GM21529 (cell line): ENCODE measurements around the gene IRAK2.
"Not testable (repeated sequence)": the region's sequence is repeated elsewhere in the genome, so short reads cannot be mapped to it uniquely, and the experiment has no call there.

Experiments
- ATAC-seq: cut with Tn5 transposase; IDR thresholded peaks from one replicate; pipeline ENCODE4 v1.9.1; 2021; ENCODE audit not compliant: unreplicated experiment

IRAK2 gene

GRCh38 chr3:10158555-10158954 is 6.2 kb upstream of the IRAK2 start:
- not testable (repeated sequence) for ATAC-seq

- no peak for ATAC-seq
Measured at GRCh38 chr3:10160346-10160745, 4.4 kb upstream of the IRAK2 start.

GRCh38 chr3:10160925-10161324 is 3.8 kb upstream of the IRAK2 start:
- ATAC-seq: no peak

- ATAC-seq: no peak
Measured at GRCh38 chr3:10162185-10162584, 2.5 kb upstream of the IRAK2 start.

- not testable (repeated sequence) for ATAC-seq
Measured at GRCh38 chr3:10164201-10164545, 546 bp upstream of the IRAK2 start.

GRCh38 chr3:10166213-10166604 is 1.5 kb downstream of the IRAK2 start:
- ATAC-seq: no peak

GRCh38 chr3:10169000-10169496 is 4.3 kb downstream of the IRAK2 start:
- ATAC-seq: no peak

- no peak for ATAC-seq
Measured at GRCh38 chr3:10170915-10171478, 6.3 kb downstream of the IRAK2 start.

- ATAC-seq: no peak
Measured at GRCh38 chr3:10173095-10173925, 8.6 kb downstream of the IRAK2 start.

GRCh38 chr3:10173926-10174435 is 9.3 kb downstream of the IRAK2 start:
- peak; percentile 70 for ATAC-seq

GRCh38 chr3:10175334-10175733 is 10.6 kb downstream of the IRAK2 start:
- ATAC-seq: not testable (repeated sequence)

GRCh38 chr3:10176150-10176549 is 11.4 kb downstream of the IRAK2 start:
- not testable (repeated sequence) for ATAC-seq

GRCh38 chr3:10177737-10178136 is 13.0 kb downstream of the IRAK2 start:
- no peak for ATAC-seq

- ATAC-seq: no peak
Measured at GRCh38 chr3:10178892-10179291, 14.2 kb downstream of the IRAK2 start.

GRCh38 chr3:10180289-10180688 is 15.6 kb downstream of the IRAK2 start:
- ATAC-seq: no peak

GRCh38 chr3:10180738-10181295 is 16.1 kb downstream of the IRAK2 start:
- no peak for ATAC-seq

GRCh38 chr3:10182950-10183349 is 18.2 kb downstream of the IRAK2 start:
- no peak for ATAC-seq

GRCh38 chr3:10184250-10184649 is 19.5 kb downstream of the IRAK2 start:
- ATAC-seq: no peak

- no peak for ATAC-seq
Measured at GRCh38 chr3:10185804-10186762, 21.4 kb downstream of the IRAK2 start.

GRCh38 chr3:10187290-10187876 is 22.7 kb downstream of the IRAK2 start:
- no peak for ATAC-seq
